ENCODE measurements around the gene PXN. TPM values are rescaled to one million over a fixed set of nuclear protein-coding genes. Genes with fewer than 3 reads are reported as not detected.

PXN gene
- total and polyA plus RNA-seq, 2 experiments from 2014 or later: 38.4 to 76.0 TPM

DNA sequence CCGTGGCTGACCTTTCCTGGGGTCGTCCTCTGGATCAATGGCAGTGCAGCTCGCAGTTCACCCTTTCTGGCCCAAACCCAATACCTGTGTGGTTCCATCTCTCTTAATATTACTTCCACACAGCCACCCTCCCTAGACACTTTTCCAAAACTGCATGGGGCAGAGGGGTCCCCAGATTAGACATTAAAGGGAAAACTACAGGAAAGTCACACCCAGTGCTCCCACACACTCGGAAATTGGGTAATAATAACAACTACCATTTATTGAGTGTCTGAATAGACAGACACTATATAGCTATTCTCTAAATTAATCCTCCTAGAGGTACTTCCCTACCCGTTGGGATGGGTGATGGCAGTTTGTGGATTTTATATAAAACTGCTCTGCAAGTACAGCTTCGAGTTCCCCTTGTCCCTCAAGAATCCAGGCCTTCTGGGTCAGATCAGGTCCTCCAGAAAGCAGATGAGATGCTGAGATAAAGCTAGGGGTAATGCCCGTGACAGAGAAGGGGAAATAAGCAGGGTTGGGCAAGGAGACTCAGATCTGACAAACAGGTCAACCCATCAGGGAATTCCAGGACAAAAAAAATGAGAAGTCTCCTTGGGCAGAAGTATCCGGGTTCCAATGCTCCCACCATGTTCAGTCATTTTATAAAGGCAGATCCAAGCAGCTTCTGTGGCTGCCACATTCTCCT is 795 bp upstream of the PXN start:
- peaks cover 40% of the 10 kb centered on the region for H3K4me1 Mint-ChIP-seq
- H3F3A ChIP-seq (replicated peaks; ENCODE audit: low read depth): peaks cover 22% of the 10 kb centered on the region
- TF ChIP-seq, protein P1, sequence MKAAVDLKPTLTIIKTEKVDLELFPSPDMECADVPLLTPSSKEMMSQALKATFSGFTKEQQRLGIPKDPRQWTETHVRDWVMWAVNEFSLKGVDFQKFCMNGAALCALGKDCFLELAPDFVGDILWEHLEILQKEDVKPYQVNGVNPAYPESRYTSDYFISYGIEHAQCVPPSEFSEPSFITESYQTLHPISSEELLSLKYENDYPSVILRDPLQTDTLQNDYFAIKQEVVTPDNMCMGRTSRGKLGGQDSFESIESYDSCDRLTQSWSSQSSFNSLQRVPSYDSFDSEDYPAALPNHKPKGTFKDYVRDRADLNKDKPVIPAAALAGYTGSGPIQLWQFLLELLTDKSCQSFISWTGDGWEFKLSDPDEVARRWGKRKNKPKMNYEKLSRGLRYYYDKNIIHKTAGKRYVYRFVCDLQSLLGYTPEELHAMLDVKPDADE (IDR thresholded peaks at IDR 0.05): no peak
- no peak for TF ChIP-seq ZNF114 (CRISPR knock-in tag; IDR thresholded peaks at IDR 0.05)
- no peak for TF ChIP-seq POLR2AphosphoS5 (IDR thresholded peaks at IDR 0.05; ENCODE audit: low read depth)
- TF ChIP-seq NANOG (IDR thresholded peaks at IDR 0.05; ENCODE audit: borderline replicate concordance): no peak
- H3K27ac ChIP-seq (ENCODE audit: low read depth): 0 out of 2 replicates have a peak overlapping the region, but pooled peaks have one; percentile 65
- no peaks in the 10 kb centered on the region for H3K27me3 ChIP-seq (ENCODE audit: insufficient read depth)
- peaks cover 7% of the 10 kb centered on the region for H3K27me3 Mint-ChIP-seq (ENCODE audit: insufficient read depth, low read depth, poor library complexity)
- DNase-seq (ENCODE audit: low spot score): no peak
- no peaks in the 10 kb centered on the region for H3K36me3 ChIP-seq (ENCODE audit: insufficient read depth)
- H3K36me3 Mint-ChIP-seq (ENCODE audit: low read depth): peaks cover 2% of the 10 kb centered on the region; the same call in 1 of the 3 replicates
- H3K4me3 Mint-ChIP-seq: peak overlapping the region; percentile 76
- H3K9me2 ChIP-seq (ENCODE audit: insufficient read depth): no peaks in the 10 kb centered on the region
- peaks cover 38% of the 10 kb centered on the region for H3K79me2 ChIP-seq (replicated peaks; ENCODE audit: insufficient read depth)
- ATAC-seq: peak; percentile 7; the same call in 1 of the 3 replicates
- peak overlapping the region; percentile 90 for H2AFZ ChIP-seq
- peaks cover 35% of the 10 kb centered on the region for H3K4me1 ChIP-seq (ENCODE audit: insufficient read depth)
- no peaks in the 10 kb centered on the region for H3K9me3 Mint-ChIP-seq
- H3K4me2 ChIP-seq: peak overlapping the region; percentile 57; the same call in 1 of the 2 replicates
- peaks cover 22% of the 10 kb centered on the region for H4K20me1 ChIP-seq (replicated peaks; ENCODE audit: insufficient read depth)
- no peak overlapping the region for H3K27ac Mint-ChIP-seq
- H3K4me3 ChIP-seq: 0 out of 2 replicates have a peak overlapping the region, but pooled peaks have one; percentile 39

DNA sequence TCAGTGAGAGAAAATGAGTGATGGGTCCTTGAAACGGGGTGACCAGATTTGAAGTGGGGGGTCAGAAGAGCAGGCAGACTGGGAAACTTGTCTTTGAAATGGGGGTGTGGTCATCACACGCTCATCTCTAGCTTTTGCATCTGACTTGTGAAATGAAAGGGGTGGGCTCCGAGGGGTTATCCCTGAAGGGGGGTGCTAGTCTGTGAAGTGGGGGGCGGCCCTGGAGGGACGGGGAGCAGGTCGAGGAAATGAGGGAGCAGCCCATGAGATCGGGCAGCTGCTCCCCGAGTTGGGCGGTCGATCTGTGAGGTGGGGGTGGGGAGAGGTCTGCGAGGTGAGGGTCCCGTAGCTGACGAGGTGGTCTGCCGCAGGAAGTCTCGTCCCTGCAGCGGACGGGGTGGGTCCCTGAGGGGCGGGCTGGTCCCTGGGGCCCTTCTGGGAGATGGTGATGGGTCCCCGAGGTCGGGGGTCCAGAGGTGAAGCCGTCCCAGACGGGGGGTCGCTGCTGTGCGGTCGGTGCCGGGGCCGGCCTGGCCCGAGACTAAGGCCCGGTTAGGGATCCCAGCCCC is 542 bp downstream of the PXN start:
- Histone ChIP-seq H4K20me1 (replicated peaks; ENCODE audit: insufficient read depth) (peaks cover 22% of the 10 kb centered on the region), H3K36me3 (ENCODE audit: insufficient read depth) (no peaks in the 10 kb centered on the region), H3K4me2 (peak overlapping the region; percentile 94), H3F3A (replicated peaks; ENCODE audit: low read depth) (peaks cover 22% of the 10 kb centered on the region), H2AFZ (no peak overlapping the region), H3K27ac (ENCODE audit: low read depth) (no peak overlapping the region), H3K79me2 (replicated peaks; ENCODE audit: insufficient read depth) (peaks cover 51% of the 10 kb centered on the region), H3K4me3 (peak overlapping the region; percentile 87), H3K4me1 (ENCODE audit: insufficient read depth) (peaks cover 35% of the 10 kb centered on the region), H3K9me2 (ENCODE audit: insufficient read depth) (no peaks in the 10 kb centered on the region), H3K27me3 (ENCODE audit: insufficient read depth) (no peaks in the 10 kb centered on the region)
- Mint-ChIP-seq H3K36me3 (ENCODE audit: low read depth) (peaks cover 2% of the 10 kb centered on the region; the same call in 1 of the 3 replicates), H3K27me3 (ENCODE audit: insufficient read depth, low read depth, poor library complexity) (peaks cover 8% of the 10 kb centered on the region), H3K4me3 (peak overlapping the region; percentile 82), H3K27ac (peak overlapping the region; percentile 55; the same call in 1 of the 2 replicates), H3K9me3 (no peaks in the 10 kb centered on the region), H3K4me1 (peaks cover 44% of the 10 kb centered on the region)
- DNase-seq (ENCODE audit: low spot score) (peak; percentile 32), ATAC-seq (no peak; the same call in 2 of the 3 replicates)
- TF ChIP-seq CREB1 (CRISPR knock-in tag; IDR thresholded peaks at IDR 0.05; ENCODE audit: low read depth): no peak
- no peak for TF ChIP-seq ZNF114 (CRISPR knock-in tag; IDR thresholded peaks at IDR 0.05)
- no peak for TF ChIP-seq EZH2phosphoT487 (IDR thresholded peaks at IDR 0.05; ENCODE audit: unreplicated experiment)
- TF ChIP-seq, protein P2, sequence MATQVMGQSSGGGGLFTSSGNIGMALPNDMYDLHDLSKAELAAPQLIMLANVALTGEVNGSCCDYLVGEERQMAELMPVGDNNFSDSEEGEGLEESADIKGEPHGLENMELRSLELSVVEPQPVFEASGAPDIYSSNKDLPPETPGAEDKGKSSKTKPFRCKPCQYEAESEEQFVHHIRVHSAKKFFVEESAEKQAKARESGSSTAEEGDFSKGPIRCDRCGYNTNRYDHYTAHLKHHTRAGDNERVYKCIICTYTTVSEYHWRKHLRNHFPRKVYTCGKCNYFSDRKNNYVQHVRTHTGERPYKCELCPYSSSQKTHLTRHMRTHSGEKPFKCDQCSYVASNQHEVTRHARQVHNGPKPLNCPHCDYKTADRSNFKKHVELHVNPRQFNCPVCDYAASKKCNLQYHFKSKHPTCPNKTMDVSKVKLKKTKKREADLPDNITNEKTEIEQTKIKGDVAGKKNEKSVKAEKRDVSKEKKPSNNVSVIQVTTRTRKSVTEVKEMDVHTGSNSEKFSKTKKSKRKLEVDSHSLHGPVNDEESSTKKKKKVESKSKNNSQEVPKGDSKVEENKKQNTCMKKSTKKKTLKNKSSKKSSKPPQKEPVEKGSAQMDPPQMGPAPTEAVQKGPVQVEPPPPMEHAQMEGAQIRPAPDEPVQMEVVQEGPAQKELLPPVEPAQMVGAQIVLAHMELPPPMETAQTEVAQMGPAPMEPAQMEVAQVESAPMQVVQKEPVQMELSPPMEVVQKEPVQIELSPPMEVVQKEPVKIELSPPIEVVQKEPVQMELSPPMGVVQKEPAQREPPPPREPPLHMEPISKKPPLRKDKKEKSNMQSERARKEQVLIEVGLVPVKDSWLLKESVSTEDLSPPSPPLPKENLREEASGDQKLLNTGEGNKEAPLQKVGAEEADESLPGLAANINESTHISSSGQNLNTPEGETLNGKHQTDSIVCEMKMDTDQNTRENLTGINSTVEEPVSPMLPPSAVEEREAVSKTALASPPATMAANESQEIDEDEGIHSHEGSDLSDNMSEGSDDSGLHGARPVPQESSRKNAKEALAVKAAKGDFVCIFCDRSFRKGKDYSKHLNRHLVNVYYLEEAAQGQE (IDR thresholded peaks at IDR 0.05; ENCODE audit: unreplicated experiment): no peak
- TF ChIP-seq, protein P1 (IDR thresholded peaks at IDR 0.05): no peak
- TF ChIP-seq, protein P3, sequence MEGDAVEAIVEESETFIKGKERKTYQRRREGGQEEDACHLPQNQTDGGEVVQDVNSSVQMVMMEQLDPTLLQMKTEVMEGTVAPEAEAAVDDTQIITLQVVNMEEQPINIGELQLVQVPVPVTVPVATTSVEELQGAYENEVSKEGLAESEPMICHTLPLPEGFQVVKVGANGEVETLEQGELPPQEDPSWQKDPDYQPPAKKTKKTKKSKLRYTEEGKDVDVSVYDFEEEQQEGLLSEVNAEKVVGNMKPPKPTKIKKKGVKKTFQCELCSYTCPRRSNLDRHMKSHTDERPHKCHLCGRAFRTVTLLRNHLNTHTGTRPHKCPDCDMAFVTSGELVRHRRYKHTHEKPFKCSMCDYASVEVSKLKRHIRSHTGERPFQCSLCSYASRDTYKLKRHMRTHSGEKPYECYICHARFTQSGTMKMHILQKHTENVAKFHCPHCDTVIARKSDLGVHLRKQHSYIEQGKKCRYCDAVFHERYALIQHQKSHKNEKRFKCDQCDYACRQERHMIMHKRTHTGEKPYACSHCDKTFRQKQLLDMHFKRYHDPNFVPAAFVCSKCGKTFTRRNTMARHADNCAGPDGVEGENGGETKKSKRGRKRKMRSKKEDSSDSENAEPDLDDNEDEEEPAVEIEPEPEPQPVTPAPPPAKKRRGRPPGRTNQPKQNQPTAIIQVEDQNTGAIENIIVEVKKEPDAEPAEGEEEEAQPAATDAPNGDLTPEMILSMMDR (conservative IDR thresholded peaks at IDR 0.05; ENCODE audit: low read depth in 2 of 2): no peak
- no peak for TF ChIP-seq JUNB (IDR thresholded peaks at IDR 0.05; ENCODE audit: unreplicated experiment)

Measured in GM23338 (cell line).